NCI-H1048 (cell line): ENCODE data around the gene CALML5.
"Not testable (repeated sequence)": the region's sequence is repeated elsewhere in the genome, so short reads cannot be mapped to it uniquely, and the experiment has no call there.

Experiments used
- DNase-seq: peaks from one replicate; lab custom pipeline; 2025; lab: John Stamatoyannopoulos, UW

The CALML5 gene

DNA sequence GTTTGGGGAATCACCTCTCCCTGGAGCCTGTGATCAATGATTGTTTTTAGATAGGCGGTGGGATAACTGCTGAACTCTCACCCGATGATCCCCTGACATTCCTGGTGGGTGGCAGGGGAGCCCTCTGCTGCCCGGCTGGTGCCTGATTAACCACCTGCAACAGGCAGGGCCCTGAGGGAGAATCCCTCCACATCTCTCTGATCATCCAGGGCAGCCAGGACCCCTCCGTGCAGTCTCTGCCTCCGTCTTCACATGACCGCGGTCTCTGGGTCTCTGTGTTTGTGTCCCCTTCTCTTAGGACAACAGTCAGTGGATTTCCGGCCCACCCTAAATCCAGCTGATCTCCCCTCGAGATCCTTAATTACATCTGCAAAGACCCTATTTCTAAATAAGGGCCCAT is 17.4 kb downstream of the CALML5 start:
- DNase-seq: no peak

DNA sequence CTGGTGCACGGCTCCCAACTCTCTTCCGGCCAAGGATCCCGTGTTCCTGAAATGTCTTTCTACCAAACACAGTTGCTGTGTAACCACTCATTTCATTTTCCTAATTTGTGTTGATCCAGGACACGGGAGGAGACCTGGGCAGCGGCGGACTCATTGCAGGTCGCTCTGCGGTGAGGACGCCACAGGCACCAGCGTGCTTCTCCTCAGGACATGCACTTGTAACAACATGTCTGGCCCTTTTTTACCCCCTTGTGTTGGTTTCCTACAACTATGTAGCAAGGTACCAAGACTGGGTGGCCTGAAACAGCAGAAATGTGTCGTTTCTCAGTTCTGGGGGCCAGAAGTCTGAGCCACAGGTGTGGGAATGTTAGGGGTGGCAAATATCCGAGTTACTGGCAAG is 18.2 kb downstream of the CALML5 start:
- DNase-seq: no peak

DNA sequence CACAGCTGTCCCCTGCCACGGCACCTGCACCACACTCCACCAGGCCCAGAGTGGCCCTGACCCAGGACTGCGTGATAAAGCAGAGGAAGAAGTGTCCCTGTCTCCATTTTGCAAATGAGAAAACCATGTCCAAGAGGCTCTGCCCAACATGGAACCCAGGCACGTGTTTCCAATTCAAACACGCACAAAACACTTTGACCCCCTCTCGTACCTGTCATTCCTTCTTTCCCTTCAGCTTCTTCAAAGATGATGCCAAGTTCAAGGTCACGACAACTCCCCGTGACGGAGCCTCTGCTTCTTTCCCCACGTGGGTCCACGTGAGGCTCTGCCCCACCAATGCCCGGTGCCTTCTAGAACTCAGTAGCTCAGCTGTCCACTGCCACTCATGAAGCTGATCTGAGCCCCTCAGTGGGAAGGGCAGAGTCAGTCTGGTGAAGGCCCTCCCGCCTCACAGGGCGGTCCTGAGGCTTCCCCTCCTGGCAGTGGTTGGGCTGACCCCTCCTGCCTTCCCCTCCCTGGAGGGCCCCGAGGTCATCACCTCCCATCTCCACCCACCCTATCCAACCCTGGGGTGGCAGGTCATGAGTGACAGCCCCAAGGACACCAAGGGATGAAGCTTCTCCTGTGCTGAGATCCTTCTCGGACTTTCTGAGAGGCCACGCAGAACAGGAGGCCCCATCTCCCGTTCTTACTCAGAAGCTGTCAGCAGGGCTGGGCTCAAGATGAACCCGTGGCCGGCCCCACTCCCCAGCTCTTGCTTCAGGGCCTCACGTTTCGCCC is 19.0 kb downstream of the CALML5 start:
- DNase-seq: no peak

DNA sequence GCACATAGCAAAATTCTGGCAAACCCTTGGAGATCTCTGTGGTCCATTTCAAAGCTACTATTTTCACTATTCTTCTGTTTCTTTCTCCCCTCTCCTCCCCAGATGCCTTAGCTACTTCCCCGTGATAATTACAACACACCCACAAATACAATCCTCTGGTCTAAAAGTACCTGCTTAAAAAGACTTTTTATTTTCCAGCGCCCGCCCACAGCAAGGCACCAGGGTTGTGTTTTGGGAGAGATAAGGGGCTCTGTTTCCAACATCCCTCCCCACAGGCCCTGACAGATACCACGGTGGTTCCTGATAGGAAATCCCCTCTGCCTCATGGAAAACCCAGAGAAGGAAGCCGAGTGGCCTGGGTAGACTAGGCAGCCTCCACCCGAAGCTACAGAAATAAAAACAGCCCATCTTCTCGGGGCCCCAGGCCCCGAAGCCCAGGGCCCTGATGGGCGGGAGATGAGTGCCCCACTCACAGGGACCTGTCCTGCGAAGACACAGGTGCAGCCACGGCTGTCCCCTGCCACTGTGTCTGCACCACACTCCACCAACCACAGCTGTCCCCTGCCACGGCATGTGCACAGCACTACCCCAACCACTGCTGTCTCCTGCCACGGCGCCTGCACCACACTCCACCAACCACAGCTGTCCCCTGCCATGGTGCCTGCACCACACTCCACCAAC is 19.7 kb downstream of the CALML5 start:
- DNase-seq: no peak

DNA sequence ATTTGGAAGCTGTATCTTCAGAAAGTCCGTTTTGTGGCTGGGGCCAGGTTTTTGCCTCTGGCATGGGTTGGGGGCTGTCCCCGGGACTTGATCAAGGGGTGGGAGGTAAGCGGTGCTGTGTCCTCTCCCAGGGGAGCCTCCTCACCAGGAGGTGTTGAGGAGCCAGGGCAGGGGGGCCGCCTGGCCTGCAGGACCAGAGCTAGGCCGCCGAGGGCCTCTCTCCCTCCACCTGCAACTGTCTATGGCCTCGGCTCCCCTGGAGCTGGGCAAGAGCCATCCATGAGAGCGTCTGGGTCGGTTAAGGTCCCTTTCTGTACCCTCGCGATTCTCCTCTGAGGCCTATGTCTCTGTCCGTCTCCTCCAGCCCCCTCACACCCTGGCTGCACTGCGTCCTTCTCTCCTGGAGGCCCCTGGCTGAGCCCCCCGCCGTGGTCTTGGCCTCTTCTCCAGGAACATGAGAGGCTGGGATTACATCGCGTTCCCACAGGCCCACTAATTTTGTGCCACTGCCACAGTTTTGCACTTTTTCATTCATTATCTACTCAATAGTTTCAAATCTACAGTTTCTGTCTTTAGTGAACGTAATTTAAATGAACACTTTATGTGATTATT is 20.6 kb downstream of the CALML5 start:
- no peak for DNase-seq

DNA sequence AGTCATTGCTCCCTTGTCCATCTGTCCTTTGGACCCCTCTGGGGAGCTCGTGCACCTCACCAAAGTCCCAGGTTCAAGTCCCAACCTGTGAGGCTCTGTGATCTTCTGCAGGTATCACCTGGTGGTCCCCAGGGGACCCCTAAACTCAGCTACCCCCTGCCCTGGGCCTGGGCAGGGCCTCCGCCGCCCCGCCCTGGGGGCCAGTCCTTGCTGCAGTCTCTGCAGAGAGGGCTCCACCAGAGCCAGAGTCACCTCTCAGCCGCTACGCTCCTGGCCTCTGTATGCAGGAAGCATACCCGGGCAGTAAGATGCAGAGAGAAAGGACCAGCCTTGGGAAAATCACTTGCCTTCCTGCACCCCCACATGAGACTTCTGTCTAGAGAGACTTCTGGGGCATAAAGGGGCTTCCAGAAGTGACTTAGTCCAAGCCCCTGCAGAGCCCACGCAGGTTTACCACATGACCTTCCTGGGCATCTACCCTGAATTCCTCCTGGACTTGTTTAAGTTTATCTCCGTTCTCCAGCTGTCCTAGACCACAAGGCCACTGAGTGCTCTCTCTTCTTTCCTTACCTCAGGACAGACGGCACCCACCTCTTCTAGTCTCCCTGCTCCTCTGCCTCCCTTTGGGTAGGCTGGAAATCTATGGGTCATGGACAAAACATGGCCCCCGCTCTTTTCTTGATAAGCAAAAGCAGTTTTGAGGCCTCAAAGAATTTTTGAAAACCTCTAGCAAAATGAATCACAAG is 21.2 kb downstream of the CALML5 start:
- DNase-seq: no peak

DNA sequence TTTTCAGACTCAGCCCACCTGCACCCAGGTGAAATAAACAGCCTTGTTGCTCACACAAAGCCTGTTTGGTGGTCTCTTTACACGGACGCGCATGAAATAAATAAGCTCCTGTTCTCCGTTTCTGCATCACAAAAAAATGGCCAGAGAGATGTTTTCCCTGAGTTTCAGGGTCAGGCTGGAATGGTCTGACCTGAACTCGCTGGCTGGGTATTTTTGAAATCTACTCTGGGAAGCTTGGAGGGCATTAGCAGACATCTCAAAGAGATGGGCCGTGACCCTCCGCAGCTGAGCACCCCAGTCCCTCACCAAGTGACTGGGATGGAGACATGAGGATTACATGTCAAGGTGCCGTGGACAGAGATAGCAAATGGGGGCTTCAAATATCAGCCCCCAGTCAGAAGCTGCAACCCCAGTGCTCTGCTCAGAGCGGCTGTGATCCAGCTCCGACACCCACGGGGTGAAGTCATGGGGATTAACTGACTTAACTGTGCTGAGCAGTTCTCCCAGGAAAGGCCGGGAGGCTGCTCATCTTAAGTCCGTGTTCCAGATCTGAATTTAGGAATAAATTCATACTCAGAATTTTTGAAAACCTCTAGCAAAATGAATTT is 22.3 kb downstream of the CALML5 start:
- DNase-seq: no peak

DNA sequence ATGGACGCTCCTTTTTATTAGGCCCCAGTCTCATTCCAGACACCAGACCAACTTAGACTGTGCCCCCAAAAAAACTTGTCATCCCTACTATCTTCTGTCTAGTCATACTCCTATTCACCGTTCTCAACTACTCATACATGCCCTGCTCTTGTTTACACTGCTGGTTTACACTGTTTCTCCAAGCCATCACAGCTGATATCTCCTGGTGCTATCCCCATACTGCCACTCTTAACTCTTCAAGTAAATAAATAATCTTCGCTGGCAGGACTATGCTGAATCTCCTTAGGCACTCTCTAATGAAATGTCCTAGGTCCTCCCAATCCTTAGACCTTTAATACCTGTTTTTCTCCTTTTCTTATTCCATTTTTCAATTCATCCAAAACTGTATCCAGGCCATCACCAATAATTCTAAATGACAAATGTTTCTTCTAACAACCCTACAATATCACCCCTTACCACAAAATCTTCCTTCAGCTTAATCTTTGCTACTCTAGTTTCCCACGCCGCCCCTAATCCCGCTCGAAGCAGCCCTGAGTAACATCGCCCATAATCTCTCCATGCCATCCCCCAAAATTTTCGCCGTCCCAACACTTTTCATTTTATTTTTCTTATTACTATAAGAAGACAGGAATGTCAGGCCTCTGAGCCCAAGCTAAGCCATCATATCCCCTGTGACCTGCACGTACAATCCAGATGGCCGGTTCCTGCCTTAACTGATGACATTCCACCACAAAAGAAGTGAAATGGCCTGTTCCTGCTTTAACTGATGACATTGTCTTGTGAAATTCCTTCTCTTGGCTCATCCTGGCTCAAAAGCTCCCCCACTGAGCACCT is 23.2 kb downstream of the CALML5 start:
- DNase-seq: not testable (repeated sequence)

DNA sequence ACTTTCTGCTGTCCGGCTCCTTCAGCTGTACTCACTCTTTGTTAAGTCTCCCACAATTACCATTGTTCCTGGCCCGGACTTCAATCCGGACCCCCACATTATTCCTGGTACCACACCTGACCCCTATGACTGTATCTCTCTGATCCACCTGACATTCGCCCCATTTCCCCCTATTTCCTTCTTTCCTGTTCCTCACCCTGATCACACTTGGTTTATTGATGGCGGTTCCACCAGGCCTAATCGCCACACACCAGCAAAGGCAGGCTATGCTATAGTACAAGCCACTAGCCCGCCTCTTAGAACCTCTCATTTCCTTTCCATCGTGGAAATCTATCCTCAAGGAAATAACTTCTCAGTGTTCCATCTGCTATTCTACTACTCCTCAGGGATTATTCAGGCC is 24.3 kb downstream of the CALML5 start:
- not testable (repeated sequence) for DNase-seq

DNA sequence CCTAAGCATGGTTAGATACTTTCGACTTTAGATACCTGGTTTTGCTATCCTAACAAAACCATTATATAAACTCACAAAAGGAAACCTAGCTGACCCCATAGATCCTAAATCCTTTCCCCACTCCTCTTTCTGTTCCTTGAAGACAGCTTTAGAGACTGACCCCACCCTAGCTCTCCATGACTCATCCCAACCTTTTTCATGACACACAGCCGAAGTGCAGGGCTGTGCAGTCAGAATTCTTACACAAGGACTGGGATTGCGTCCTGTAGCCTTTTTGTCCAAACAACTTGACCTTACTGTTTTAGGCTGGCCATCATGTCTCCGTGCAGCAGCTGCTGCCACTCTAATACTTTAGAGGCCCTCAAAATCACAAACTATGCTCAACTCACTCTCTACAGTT is 24.7 kb downstream of the CALML5 start:
- not testable (repeated sequence) for DNase-seq

DNA sequence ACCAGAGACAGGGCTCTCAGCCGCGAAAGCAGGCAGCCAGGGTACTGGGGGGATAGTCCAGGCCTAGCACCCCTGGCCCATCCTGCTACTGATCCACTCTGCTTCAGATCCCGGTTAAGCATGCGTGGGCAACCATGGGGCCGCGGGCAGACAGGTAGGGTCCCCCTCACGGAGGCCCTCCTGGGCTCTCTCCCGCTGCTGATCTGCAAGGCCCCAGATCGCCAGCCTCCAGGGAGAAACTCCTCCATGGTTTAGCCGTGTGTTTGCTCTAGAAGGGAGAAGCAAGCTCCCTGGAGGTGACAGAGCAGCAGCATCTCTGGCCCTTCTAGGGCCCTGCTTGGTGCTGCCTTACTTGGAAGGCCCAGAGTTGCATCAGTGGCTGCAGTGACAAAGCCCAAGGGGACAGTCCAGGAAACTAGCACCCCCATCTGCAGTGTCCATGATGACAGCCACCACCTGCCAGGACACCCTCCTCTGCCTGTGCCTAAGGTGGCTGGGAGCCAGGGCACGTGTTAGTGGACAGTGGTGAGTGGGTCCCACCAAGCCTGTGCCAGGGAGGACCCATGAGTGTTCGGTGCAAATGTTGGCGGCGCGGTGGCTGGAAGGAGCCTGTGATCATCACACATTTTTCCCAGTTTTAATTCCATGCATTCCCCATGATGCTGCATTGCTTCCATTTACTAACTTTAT is 29.2 kb downstream of the CALML5 start:
- DNase-seq: no peak

DNA sequence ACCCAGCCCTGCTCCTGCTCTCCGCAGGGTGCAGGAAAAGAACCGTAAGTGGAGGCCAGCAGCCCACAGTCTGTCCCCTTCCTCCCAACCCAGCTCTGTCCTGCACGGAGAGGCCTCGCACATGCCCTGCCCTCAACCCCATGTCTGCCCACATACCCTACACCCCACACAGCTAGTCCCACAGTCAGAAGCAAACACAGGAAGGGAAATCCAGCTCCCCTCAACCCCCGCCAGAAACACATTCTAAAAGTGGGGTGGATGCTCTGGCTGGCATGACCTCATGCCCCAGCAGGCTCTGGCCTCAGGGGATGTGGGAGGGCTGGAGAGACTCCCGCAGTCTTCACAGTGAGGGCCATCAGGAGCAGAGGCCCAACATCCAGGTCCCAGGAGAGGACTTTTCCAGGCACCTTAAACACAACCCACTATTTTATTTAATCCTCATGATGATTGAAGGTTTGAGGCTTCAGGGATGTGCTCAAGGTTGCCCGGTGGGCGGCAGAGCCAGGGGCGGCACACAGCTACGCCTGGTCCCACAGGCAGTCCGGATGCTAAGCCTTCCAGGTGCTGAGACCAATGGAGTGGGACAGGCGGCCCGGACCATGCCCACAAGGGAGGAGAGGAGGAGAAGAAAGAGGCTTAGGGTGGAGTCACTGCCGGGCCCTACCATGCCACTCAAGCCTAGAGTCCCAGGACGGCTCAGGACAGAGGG is 29.9 kb downstream of the CALML5 start:
- no peak for DNase-seq

DNA sequence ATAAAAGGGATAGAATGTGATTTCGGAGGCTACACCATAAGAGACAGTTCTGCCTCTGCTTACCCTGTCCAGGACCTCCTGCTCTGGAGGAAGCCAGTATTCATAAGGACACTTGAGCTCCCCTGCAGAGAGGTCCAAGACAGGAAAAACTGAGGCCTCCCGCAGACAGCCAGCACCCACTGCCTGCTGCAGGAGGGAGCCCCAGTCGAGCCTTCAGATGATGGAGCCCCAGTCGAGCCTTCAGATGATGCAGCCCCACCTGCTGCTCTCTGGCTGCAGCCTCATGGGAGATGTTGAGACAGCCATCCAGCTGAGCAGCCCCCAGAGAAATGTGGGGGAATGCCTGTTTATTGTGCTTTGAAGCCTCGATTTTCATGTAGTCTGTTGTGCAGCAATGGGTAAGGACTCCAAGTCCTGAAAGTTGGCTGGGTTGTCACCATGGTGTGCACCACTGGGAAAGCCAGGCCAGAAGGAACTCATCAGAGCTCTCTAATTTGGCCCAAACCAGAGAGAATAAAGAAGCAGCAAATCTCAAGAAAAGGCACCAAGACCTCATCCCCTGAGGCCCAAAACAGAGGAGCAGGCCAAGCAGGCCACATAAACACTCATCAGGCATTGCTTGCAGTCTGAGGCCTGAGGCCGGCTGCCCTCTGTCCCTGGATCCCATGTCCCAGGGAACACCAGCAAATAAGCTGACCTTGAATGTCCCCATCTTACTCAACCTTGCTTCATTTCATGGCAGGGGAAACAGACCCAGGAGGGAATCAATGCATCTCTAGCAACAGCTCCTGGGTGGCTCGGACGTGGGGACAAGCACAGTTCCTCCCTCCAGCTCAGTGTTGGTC is 30.9 kb downstream of the CALML5 start:
- DNase-seq: no peak

DNA sequence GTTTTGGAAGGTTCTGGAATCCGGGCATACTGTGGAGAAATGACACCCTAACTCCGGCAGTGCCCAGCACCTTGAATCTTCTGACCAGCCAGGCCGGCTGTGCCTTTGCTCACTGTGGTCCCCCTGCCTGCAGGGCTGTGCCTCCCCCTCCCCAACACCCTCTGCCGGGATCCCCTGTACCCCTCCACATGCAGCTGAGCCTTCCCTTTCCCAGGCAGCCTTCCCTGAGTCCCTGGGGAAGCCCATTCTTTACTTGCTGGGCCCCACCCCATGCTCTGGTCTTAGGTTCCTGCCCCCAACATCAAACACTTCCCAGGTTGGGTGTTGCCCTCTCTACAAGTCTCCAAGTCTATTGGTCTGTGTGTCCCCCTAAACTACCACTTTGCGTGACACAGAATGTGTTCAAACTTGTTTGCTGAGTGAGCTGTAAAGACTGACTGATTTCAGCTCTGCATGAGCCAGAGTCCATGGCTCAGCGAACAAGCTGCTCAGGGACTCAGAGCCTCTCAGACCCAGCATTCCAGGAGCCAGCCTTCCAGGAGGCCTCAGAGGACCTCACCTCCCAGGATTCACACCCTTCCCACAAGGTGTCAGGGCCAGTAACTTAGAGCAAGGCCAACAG is 31.6 kb downstream of the CALML5 start:
- no peak for DNase-seq

DNA sequence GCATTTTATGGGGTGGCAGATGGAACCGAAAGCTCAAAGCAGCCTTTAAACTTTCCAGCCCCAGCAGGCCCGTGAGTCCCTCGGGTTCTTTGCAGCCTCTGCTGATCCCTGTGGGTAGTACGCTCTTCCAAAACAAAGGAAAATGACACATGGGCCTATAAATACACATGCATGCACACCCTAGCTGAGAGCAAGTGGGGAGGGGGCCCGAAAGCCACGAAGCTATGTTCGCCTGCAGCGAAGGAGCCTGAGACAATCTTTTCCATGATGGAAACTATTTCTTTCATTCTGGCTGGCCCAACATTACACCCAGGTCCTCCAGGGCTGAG is 32.2 kb downstream of the CALML5 start:
- DNase-seq: no peak

DNA sequence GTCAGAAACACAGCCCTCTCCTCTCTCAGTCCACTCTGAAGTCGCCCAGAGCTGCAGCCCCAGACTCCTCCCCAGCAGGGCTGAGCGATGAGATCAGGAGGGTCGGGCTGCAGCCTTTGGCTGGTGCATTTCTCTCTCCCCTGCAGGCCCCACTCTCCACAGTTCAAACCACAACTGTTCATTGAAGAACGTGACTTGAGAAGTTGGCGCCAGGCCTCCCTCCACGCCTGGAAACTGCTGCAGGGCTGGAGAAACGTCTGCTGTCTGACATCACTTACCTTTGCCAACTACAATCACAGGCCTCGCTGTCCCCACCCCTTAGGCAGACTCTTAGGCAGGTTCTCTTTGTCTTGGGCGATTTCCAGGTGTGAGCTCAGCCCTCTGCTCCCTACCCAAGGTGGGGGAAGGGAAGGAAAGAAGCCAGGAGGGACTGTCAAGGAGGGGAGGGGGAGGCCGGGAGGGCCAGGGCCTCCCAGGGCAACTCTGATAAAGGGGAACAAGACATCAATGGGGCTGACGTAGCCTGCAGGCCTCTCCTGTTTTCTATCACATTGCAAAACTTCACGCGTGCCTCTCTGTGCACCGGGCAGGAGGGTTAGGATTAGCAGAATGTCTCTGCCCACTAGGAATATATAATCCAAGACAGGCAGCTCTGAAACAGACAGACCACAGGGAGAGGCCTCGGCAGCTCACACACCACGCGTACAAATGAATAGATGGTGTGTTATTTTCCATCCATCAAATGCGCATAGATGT is 32.7 kb downstream of the CALML5 start:
- peak; percentile 22 for DNase-seq

DNA sequence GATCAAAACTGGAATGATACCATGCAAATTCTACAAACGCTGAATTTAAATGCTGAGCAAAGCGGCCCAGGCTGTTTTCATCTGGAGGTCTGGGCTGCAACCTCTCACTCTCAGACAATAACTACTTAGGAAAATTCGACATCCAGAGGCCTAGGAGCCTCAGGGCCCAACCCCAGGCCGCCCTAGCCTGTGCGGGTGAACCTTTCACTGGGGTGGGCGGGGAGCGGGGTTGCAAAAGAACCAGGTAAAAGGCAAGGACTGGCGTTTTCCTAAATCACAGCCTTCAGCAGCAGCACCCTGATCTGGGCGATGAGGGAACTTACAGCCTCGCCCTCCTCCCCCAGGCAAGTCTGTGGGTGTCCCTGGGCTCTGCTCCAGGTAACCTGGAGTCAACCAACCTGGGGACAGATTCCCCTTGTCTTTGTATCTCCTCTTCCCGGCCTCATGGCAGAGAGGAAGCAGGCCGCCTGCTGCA is 33.4 kb downstream of the CALML5 start:
- no peak for DNase-seq

DNA sequence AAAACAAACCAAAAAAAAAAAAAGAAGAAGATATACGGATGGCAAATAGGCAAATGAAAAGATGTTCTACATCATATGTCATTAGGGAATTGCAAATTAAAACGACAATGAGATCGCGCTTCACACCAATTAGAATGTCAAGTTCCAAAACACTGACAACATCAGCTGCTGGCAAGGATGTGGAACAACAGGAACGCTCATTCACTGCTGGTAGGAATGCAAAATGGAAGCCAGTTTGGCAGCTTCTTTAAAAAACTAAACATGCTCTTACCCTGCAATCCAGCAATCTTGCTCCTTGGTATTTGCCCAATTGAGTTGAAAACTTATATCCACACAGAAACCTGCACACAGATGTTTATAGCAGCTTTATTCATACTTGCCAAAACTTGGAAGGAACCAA is 34.8 kb downstream of the CALML5 start:
- no peak for DNase-seq
